Activated naive CD8-positive, alpha-beta T cell treated with anti-CD3 and anti-CD28 coated beads, Interleukin-2, amount 50 U/mL, for 16 hours (primary cell): ENCODE measurements around the gene NMUR1.

Experiments used
- DNase-seq: peaks from one replicate; pipeline ENCODE4 v3.0.0-alpha.2; 2020; ENCODE audit warnings: low read depth, low spot score

Gene NMUR1

GRCh38 chr2:231526341-231527090, 3.7 kb downstream of the NMUR1 start:
- DNase-seq: no peak

GRCh38 chr2:231525248-231526163, 4.7 kb downstream of the NMUR1 start:
- no peak for DNase-seq

DNA sequence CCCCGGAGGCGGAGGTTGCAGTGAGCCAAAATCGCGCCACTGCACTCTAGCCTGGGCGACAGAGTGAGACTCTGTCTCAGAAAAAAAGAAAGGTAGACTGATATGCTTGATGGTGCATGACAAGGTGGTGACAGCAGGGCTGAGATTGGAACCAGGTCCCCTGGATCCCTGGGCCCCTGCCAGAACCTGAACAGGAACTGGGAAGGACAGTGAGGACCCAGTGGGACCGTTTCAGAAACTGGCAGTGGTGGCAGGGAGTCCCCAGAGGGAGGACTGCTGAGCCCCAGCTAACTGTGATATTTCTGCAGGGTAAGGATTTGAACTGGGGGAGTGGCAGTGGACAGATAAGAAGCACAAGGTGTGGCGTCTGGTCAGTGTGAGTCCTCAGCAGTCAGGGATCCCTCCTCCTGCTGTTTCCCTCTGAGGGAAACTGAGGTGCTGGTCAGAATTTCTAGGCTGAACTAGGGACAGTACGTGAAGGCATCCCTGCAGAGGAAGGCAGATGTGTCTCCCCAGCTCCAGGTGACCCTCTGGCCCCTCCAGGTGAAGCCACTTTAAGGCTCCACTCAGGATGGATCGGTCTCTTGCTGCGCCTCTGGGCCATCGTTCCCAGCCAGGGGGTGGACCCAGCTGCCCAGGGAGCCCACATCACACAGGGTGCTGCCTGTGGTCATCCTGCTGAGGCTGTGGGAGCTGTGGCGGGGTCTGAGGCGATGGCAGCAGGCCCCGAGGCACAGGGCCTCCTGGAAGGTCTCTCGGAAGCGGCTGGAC, 5.6 kb downstream of the NMUR1 start:
- DNase-seq: no peak

DNA sequence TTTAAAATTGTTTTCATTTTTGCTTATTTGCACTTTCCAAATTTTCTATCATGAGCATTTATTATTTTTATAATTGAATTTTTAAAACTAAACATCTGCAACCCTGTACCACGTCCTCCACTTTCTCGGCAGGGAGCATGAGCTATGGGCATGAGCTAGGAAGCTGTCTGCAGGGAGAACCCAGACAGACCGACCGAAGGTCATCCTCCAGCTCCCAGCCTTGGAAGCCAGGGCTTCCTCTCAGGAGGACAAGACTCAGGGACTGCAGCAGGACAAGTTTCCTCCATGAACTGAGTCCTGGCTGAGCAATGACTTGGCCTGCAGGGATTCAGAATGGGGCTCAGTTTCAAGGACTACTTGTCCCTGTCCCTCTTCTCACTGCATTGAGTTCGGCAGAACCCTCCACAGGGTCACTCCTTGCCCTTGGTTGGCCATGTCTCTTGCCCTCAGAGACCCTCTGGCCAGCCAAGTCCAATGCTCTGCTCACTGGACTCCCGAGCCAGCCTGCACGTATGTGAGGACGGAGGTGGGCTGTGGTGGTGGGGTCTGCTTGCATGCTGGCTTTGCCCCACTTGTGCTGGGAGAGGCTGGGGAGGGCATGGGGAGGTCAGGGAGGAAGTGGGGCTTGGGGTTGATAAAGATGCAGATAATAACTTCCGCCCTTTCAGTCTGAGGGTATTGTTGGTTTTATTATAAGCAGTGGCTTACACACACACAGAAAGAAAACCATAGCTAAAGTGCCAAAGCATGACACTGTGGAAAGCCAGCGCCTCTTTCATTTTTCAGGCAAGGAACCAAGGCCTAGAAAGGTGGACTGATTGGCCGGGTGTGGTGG, 6.6 kb downstream of the NMUR1 start:
- DNase-seq: no peak

GRCh38 chr2:231522418-231523180, 7.6 kb downstream of the NMUR1 start:
- no peak for DNase-seq

GRCh38 chr2:231521443-231521842, 8.8 kb downstream of the NMUR1 start:
- no peak for DNase-seq

DNA sequence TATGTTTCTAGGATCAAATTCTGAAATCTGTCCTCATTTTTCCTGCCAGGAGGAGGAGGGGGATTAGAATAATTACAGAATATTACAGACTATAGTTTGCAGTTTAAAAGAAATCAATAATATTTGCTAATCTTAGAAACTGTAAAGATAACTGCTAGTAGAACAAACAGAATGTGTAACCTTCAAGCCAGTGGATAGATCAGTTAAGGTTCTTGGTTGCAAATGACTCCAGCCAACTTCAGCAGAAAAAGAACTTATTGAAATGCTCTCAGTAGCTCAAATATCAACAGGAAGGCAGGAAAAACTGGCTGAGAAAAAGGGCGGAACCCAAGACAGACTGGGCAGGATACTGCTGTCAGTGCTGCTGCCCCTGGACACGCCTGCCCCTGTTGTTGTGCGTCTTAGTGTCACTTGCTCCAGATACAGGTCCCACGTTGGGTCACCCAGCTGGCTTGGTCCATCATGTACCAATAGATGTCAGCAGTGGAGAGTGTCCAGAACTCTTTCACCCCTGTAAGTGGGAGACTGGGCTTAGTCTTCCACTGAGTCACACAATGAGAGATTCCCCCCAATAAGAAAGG, 10.2 kb downstream of the NMUR1 start:
- DNase-seq: no peak

DNA sequence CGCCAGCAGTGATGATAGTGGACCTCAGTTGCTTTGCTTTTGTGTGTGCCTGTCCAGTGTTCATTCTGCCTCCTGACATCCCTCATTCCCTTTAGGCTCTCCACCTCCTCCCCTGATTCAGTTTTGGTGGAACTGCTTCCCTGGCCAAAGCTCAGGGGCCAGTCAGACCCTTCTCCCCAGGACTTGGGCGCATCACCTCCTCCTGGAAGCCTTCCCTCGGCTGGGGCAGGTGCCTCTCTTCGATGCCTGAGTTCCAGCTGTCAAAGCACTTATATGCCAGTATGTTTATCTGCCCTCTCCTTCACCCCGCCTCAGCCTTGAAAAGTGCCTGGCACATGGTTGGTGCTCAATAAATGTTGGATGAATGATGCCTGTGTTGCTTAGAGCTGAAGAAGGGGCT, 11.5 kb downstream of the NMUR1 start:
- no peak for DNase-seq

DNA sequence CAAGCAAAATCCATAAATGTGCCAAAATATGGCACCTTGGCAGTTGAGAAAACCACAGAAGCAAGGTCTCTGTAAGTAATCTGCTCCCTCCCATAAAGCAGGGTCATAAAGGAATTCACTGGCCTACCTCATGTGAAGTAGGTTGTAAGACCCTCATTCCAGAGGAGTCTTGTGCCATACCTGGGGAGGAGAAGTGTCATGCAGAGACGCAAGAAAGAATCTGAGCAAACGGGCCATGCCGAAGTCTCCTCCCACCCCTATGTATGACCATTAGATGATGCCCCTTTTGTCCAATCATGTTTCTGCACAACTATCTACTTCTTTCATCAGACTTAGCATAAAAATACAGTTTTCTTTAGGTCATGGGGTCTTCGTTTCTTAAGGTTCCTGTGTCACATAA, 14.6 kb downstream of the NMUR1 start:
- DNase-seq: no peak

DNA sequence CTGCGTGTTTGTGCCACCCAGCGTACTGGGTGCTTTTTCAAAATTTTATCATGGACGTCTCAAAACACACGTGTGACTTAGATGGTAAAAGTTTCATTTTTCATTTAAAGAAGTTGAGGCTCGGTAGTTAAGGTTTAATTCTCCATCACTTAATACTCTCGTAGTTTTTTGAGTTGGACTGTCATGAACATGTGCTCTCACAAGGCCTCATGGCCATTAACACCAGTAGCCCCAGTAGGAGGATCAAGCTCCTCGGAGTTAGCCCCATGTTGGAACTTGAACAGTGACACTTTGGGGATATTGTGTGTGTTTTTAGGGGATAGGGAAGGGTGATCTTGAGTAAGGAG, 15.3 kb downstream of the NMUR1 start:
- DNase-seq: no peak

DNA sequence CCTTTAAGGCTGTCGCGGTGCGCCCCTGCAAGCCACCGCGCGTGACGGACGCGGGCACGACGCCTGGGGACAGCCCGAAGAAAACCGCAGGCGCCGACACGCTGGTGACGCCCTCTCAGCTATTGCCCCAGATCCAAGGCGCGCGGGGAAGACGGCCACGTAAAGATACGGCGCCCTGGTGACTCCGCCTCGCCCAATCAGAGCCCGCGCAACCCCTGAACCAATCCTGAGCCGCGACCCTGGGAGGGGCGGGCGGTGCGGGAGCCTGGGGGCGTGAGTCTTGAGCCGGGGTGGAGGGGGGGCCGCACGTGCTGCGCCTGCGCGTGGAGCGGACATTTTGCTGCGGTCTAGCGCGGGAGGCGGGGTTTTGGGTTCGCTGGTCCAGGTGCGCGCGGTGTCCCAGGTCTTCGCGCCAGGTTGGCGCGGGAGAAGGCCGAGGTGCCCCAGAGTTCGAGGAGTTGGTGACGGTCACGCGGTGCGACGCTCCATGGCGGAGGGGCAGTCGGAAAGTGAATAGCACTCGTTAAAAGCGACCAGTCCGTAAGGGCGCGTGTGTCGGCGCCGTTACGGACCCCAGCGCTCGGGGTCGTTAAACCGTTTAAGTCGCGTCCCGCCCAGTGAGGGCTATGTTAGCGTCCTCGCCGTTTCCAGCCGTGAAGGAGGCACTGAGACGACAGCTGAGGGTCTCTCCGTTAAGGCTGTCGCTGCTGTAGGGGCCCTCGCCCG, 15.9 kb downstream of the NMUR1 start:
- peak; percentile 98 for DNase-seq

- no peak for DNase-seq
These were observed 16.5 kb downstream of the NMUR1 start for GRCh38 chr2:231513746-231514224.

DNA sequence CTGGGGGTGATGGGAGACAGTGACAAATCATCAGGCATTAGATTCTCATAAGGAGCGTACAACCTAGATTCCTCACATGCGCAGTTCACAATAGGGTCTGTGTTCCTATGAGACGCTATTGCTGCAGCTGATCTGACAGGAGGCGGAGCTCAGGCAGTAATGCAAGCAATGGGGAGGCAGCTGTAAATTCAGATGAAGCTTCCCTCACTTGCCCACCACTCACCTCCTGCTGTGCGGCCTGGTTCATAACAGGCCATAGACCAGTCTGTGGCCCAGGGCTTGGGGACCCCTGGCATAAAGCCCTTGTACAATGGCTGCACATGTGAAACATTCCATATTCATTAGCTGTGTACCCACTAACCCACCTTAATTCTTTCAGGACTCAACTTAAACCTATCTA, 18.0 kb downstream of the NMUR1 start:
- no peak for DNase-seq

GRCh38 chr2:231503766-231504165, 26.5 kb downstream of the NMUR1 start:
- no peak for DNase-seq

- DNase-seq: no peak
These were observed 27.6 kb downstream of the NMUR1 start for GRCh38 chr2:231502596-231502995.

DNA sequence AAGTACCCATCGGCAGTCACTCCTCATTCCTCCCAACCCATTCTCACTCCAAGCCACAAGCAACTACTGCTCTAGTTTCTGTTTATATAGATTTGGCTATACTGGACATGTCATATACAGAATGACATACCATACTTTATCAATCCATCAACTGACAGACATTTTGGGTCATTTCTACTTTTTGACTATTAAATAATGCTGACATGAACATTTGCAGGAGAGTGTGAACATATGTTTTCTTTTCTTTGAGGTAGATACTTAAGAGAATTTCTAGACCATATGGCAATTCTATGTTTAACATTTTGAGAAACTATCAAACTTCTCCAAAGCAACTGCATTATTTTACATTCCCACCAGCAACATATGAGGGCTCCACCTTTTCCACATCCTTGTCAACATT, 32.6 kb downstream of the NMUR1 start:
- no peak for DNase-seq

DNA sequence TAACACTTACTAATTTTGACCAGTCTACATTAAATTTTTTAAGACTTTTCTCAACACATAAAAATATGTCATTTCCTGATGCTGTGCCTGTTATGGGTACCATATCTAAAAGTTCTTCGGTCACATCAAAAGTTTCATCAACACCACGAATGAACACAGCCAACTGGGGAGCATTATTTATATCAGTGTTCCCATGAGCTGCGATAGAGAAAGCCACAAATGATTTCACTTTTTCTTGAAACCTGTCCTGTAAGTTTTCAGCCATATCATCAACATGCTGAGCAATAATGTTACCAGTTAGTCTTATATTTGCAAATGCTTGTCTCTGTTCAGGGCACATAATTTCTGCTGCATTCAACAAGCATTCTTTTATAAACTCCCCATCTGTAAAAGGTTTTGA, 35.6 kb downstream of the NMUR1 start:
- no peak for DNase-seq

DNA sequence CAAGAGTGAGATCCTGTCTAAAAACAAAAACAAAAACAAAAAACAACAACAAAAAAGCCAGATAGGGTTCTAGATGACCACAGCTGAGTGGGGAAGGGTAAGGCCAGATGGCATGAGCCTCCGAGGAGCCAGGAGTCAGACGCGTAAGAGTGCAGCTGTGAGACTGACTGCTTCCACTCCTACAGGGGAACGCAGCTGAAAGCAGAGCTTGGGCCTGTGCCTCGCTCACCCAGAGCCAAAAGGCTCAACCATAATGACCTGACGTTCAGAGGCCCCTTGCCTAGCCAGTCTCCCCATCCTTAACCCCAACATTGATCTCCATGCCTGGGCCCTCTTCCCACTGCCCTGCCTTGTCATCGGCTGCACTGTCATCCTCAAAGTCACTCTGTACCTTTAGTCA, 39.4 kb downstream of the NMUR1 start:
- DNase-seq: no peak

DNA sequence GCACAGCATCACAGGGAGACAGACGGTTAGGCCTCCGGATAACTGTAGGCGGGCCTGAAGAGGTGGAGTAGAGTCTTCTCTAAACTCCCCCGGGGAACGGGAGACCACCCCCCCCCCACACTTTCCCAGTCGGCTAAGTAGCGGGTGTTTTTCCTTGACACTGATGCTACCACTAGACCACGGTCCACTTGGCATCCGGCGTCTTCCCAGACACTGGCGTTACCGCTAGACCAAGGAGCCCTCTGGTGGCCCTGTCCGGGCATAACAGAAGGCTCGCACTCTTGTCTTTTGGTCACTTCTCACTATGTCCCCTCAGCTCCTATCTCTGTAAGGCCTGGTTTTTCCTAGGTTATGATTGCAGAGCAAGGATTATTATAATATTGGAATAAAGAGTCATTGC, 40.3 kb downstream of the NMUR1 start:
- DNase-seq: no peak
